Activated CD8-positive, alpha-beta memory T cell treated with anti-CD3 and anti-CD28 coated beads for 4 hours (primary cell): ENCODE data around the gene EVX1.

Experiments
- DNase-seq, 2 donors: peaks; one replicate each; pipeline ENCODE4 v3.0.0-alpha.2; 2020; ENCODE audit warnings: low read depth in 2 of 2

Gene EVX1

DNA sequence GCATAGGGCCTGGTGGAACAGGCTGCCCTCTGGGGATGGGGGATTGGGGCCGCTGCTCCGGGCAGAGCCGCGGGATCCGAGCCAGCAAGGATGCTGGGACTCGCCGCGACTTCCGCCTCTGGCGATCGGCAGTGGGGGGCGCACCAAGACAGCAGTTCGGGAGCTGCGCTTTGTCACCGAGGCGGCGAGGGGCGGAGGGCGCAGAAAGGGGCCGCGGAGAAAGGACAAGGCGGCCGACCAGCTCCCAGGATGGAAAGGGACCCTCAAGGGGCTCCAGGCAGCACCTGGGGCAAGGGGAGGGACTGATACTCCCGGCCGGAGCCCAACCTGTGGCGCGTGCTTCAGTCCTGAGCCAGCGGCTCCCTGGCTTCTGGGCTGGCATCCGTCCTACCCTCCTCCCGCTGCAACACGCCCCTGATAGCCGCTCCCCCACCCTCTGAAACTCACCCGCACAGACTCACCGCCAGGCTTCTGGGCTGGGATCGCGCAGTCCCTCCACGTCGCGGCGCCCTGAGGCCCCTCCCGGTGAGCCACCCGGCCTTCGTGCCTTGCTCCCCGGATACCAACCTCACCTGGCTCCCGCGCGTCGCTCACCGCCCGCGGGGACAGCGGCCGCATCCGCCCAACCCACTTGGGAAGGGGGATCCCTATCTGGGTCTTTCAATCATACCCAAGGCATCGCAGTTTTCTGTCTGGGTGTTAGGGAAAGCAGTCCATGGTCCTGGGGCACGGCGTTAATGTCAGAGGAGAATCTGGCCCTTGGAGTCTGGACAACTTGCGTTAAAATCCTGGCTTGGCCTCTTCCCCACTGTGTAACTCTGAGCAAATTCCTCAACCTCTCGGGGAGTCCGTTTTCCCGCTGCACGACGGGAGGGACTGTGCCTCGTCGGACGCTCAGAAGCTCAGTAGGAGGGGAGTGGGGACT, 7.0 kb upstream of the EVX1 start:
- no peak for DNase-seq

DNA sequence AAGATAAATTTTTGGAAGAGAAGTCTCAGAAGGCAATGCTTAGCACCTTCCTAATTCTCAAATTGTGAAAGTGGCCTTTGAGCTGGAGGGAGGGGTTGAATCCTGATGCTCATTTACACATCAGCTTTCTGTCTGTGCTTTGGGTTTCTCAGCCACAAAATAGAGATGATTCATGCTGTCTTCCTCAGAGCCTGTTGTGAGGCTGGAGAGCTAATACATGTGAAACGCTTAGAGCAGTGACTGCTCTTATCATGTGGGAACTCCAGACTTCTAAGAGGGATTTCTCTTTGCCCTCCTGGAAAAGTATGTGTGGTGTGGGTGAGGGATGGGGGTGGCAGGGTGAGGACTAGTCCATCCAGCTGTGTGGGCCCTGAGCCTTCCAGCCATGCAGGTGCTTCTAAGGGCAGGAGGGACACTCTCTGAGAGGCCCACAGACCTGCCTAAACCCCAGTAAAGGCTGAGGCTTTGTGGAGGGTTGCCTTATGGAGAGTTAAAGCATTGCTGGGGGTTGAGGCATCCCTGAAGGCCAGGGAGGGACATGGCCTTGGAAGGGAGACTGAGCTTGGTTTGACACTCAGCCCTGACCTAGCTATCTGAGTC, 4.8 kb upstream of the EVX1 start:
- DNase-seq, result no peak

DNA sequence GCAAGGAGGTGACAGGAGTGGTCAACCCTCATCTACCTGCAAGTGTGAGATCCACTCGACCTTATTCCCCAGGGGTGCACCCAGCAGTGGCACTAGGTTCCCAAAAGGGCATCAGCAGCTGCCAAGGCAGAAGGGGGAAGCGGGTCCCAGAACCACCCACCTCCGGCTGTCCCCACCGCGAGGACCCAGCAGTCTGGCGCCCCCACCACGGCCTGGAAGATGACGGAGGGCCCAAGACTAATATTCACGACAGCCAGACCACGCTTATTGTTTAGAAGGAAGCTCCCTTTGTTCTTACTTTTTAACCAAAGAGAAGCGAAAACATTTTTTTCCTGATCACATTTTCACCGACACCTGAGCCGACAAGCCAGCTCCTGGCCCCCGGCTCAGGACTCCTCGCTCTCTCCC, 3.6 kb upstream of the EVX1 start:
- DNase-seq, result no peak

DNA sequence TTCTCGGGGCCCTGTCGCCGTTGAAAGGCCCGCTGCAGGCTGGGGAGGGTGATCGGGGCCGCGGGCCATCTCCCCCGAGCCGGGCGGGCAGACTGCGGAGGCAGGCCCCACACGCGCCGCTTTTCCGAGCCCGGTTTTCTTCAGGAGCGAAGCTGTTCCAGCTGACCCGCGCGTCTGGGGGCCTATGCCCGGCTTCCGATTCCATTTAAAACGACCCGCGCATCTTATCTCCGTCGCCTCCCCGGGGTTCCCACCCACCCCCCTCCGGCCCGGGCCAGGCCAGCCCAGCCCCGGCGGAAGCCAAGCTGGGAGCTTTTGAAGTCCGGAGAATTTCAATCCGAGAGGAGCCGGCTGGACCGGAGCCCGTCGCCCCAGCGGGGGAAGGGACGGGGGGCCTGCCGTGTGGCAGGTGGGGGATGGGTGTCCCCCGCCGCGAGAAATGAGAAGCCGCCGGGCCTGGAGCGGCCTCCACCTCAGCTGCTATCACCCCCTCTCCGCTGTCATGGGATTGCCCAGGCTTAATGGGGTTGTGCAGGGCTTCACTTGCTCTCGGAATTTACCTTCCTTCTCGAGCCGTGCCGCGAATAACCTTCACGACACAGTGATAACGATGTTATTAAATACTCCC, 3.1 kb upstream of the EVX1 start:
- no peak for DNase-seq

DNA sequence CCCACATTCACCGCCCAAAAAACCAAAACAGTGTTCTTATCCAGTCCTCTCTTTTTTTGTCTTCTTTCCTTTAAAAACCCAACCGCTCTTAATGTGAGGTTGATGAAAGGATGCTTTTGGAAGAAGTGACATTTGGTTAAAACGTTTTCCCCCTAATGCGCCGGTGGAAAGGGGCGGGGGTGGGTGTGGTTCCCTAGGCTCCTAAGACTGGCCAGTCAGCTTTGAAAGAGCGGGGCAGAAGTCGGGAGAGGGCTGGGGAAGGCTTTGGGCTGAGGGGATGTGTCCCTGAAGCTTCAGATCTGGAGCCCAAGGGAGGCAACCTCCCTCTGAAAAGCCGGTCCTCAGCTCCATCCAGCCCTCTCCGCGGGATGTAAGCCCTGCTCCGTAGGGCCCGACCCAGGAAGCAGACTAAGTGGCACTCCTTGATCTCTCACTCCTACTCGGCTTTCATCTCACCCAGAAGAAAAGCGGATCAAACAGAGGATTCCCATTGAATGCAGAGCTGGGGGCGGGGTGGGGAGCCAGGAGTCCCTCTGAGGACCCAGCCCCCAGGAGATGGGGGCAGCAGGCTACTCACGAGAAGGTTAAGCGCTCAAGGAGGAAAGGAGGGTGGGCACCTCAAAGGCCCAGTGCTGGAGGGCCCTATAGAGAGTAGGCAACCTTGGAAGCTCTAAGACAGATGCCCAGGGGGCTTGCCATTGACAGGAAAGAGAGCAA, 2.4 kb upstream of the EVX1 start:
- no peak for DNase-seq

DNA sequence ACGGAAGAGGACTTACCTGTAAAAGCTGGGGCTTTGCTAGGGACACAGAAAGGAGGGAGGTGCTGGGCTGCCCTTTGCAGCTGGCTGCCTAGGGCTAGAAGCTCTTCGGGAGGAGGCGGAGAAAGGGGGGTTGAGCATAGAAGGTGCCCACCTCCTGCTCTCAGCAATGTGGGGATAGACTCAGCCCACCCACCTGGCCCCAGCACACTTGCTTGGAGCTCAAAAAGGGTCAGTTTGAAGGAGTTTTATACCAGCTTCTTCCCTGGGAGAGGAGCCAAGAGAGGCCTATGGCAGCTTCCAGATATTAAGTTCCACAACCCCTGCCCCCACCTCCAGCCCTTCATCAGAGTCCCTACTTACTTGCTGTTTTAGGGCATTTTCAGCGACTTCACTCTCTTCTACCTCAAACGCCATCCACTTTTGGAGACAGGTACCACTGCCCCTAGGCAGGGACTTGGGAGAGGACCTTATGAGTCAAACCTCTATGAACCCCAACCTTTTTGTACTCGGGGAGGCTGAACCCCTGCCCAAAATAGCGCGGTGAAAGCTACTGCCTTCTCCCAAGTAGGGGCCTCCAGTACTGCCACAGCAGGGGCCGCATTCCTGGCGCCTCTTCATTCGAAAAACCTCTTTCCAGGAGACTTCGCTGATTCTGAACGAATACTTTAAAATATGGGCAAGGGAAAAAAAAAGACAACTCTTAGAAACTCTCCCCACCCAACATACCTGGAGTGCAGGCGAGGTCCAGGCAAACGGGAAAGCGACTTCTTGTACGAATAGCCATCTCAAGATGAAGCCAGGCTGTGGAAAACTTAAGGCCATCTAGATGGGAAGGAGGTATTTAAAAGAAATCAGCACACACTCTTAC, 1.2 kb upstream of the EVX1 start:
- no peak for DNase-seq

DNA sequence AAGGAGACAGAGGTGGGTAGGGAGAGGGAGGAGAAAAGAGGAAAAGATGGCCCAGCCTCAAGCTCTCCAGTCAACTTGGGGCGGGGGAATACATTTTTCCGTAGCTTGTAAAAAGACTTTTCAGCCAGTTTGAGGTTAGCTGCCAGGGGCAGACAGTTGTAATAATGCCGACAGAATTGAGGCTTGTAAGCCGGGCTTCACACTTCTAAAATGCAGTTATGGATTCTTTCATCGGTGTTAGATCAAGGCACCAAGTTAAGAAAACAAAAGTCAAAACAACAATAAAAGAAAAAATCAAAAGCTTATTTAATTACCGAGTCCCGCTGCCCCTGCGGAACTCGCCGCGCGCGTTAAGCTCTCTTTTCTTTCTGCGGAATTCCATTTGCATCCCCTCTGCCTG, 448 bp upstream of the EVX1 start:
- no peak for DNase-seq

DNA sequence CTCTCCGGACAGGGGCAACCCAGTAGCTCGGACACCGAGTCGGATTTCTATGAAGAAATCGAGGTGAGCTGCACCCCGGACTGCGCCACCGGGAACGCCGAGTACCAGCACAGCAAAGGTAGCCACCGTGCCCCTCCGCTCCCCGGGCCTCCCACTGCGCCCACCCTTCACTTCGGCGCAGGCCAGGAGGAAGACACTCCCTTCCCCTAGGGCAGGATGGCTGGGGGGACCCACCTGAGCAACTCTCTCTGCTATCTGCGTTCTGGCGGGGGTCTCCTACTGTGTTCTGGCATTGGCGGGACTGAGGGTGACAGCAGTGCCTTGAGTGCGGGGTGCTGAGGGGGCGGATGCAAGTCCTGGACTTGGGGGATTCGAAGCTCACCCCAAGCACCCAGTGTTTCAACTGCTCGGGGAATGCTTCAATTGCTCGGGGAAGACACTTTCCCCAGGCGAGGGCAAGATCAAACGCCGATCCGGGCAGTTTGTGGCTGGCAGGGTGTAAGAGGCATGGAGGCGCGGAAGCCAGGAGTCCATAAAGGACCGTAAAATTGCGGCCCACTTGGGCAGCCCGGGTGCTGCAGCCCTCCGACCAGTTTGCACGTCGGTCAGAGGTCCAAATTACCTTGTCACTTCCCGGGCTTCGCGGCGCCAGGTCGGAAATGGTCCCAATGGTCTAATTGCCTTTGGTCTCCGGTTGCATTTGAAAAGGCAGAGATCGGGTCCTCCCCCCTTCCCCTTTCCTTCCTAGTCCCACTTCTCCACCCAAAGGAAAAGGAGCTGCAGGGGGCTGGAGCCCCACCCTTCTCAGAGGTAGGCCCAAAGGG, 950 bp downstream of the EVX1 start:
- no peak for DNase-seq

DNA sequence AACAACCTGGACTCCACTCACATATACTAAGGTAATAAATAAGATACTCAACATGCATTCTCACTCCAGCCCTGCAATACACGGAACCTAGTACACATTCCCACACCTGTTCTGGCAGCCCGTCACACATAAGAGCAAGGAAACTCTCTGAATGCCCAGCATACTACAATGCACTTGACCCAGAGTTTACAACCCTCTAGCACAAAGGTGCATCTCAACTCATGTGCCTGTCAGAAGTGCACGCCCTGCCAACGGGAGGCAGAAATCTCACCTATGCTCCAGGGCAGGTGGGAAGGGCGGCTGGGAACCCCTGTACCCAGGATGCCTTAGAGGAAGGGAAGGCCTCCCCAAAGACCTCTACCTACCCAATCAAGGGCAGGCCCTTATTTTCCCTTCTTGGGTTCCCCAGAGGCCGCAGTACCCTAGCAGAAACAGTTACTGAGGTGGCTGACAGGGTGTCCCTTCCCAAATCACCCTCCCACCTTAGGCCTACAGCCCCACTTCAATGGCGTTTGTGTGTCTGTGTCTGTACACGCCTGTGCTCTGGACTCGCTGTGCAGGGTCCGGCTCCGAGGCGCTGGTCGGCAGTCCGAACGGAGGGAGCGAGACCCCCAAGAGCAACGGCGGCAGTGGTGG, 2.0 kb downstream of the EVX1 start:
- no peak for DNase-seq

DNA sequence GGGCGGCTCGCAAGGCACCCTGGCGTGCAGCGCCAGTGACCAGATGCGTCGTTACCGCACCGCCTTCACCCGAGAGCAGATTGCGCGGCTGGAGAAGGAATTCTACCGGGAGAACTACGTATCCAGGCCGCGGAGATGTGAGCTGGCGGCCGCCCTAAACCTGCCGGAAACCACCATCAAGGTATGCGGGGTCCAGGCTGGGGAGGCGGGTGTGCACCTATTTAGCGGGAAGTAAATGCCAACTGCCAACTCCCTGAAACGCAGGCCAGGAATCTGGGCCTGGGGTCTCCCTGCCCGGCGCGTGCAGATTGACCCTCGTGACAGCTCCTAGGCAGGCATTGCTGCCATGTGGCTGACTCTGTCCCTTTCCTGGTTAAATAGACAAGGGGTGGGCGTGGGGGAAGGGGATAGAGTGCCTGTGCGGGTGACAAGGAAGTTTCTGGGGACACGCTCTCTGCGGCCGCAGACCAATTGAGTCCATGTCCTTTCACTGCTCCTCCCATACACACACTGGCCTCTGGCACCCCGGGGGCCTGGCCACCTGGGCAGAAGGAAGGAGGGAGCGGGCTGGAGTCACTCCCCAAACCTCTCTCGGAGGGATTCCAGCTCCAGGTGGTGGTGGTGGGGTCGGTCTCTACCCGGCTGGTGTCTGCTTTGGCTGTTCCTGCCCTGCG, 2.7 kb downstream of the EVX1 start:
- DNase-seq, result no peak

DNA sequence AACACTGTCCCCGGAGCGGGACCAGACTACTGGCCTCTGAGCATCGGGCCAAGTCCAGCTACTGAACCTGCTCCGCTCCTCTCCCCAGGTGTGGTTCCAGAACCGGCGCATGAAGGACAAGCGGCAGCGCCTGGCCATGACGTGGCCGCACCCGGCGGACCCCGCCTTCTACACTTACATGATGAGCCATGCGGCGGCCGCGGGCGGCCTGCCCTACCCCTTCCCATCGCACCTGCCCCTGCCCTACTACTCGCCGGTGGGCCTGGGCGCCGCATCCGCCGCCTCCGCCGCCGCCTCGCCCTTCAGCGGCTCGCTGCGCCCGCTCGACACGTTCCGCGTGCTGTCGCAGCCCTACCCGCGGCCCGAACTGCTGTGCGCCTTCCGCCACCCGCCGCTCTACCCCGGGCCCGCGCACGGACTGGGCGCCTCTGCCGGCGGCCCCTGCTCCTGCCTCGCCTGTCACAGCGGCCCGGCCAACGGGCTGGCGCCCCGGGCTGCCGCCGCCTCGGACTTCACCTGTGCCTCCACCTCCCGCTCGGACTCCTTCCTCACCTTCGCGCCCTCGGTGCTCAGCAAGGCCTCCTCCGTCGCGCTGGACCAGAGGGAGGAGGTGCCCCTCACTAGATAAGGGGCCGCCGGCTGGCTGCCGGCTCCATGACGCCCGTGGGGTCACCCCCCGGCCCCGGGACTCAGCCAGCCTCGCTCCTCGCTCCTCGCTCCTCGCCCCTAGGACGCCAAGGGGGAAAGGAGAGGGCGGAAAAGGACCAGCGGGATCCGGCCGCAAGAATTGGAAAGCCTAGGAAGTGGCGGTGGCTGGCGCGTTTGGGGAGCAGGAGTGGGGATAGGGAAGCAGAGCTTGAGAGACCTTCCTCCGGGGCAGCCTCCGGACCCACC, 3.4 kb downstream of the EVX1 start:
- no peak for DNase-seq

DNA sequence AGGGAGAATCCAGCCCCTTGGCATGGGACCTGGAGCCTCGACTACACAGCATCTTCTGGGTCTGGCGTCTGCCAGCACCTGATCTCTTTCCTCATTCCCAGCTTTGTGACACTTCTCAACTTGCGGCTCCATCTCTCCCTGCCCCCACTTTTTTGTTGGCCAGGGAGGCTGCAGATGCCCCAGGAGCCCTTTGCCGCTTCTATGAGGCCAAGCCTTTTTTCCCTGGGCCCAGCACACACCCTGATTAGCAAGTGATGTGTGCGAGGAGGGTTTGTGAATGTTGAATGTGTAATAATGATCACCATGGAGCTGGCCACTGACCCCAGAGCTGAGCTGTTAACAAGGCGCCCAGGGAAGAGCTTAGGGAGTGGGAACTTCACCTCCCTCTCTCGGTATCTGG, 4.4 kb downstream of the EVX1 start:
- no peak for DNase-seq

DNA sequence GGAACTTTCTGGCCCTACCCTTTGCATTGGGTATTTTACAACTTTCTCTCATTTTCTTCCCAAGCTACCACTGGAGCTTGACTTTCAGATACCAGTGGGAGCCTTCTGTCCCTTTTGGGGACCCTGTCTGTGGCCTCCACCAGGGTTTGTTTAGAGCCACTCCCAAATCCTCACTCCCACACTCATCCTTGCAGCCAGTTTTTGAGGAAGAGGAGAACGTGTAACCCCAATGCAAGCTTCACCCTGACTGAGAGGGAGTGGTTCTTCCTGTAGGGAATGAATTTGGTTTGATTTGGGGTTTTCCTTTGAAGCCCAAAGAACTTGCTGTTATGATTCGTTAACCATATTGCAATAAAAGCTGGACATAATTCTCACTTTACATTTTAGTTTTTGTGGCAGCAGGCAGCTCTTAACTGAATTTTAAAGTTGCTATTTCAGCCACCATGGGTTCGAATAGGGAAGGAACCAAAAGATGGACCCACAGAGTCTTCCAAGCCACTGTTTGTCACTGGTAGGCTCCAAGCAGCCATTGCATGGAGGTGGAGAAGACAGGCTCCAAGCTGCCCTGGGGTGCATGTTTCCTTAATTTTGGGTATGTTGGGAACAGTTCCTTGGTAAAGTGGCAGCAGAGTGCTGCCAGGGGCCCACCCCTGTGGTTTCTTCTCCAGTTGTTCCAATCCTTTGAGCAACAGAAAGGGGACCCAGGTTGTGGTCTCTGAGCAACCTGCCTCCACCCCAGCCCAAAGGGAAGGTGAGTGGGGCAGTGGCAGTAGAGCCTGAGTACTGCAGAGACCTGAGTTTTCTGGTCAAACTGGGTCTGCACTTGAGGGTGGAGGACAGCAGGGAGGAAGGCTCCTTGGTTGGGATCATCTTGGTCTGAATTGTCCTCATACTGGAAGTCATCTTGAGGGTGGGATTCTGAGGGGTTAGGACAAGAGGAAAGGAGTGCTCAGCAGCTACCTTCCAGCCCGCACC, 5.1 kb downstream of the EVX1 start:
- DNase-seq, result no peak

DNA sequence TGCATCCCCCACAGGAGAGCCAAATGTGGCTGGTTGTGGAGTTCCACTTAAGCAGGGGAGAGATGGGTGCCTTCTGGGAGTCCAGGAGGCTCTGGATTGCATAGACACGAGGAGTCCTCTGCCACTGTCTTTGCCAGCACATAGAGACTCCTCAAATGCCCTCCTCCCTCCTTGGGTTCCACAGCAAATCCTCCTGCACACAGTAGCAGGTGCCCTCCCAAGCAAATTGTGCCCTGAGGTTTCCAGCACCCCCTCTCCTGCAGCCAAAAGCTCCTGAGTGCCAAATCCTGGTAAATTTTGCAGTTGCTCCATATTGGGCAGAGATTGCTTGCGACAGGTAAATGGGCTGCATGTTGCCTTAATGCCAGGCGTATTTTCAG, 5.8 kb downstream of the EVX1 start:
- no peak for DNase-seq

DNA sequence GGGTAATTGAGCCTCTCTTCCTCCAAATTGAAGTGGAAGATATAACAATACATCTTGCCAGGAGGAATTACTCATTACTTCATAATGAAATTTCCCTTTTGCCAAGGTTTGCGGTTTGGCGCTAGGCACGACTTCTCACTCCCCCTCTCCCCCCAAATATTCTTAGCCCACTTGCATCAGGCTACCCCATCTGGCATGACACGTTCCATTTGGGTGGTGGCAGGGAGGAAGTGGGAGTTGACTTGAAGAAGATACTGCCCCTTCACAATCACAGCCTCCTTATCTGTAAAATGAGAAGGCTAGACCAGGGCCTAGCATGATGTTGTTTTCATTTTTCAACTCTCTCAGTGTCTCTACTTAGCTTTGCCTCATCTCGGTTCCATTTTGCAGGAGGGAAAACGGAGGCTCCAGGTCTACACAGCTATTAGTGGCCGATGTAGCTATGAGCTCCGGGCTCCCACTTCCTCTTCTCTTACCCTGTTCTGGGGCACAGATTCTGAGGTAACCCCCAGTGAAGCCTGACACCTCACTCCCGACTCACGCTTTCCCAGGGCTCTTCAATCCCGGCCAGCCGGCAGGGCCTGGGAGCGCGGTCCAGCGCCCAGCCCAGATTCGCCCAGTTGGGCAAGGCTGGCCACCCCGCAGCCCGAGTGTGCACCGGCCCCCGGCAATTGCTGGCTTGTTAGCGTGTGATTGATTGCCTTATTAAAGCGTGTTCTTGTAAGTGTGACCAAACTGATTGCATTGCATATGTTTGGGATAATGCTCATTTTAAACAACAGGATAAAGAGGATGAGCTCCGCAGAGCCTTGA, 6.5 kb downstream of the EVX1 start:
- no peak for DNase-seq
